Fibroblast of skin of scalp (primary cell): ENCODE measurements around the gene MYBPH.

Experiments used
- DNase-seq: peaks from one replicate; pipeline ENCODE4 v3.0.0-alpha.2; 2013

The MYBPH gene

DNA sequence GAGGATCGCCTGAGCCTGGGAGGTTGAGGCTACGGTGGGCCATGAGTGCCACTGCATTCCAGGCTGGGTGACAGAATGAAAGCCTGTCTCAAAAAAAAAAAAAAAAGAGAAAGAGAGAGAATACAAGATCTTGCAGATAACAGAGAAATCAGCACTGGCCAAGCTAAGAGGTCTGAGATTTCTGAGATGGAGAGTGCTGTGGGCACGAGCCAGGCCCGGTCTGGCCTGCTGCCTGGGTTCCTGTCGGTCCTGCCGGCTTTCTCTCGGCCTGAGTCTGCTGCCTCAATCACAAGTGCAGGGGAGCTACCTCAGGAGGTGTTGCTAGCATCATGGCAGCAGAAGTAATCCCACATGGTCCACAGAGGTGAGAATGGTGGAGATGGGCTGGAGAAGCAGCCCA is 29.1 kb downstream of the MYBPH start:
- DNase-seq, result no peak

DNA sequence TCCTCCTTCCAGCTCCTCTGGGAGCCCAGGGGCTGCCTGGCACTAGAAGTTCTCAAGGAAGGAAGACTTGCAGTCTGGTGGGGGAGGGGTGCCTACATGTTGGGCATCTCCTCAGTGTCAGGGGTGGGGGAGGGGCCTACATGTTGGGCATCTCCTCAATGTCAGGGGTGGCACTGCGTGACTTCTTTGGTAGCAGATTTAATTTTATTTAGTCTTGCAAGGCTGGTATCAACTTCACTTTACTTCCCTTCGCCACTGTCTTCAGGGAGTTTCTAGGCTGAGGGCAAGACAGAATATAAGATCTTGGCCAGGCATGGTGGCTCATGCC is 29.6 kb downstream of the MYBPH start:
- DNase-seq, result no peak

DNA sequence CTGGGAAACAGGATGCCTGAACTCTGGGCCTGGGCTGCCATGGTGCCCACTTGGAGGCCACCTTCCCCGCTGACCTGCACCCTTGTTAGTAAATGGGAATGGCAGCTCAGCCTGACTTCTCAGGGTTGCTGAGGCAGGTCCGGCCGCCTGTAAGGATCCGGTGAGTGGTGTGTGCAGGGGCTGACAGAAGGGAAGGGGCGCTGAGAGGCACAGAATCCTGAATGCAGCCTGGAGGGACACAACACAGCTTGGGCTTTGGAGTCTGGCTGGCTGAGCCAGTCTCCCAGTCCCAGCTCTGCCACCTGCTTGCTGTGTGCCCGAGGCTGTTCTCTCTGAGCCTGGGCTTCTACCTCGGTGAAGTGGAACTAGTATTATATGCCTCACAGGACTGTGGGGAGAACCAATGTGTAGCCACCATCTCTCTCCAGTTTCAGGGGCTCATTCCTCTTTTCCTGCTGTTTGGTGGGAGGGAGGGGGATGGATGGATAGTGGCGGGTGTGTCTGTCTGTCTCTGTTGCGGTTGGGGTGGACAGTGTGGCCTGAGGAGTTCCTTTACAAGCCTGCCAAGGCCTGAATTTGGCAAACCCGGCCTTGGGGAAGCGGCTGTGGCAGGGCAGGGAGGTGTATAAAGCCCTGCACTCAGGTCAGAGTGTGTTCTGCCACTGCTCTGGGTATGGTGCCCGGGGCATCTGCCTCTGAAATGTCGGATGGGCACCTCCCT is 30.1 kb downstream of the MYBPH start:
- DNase-seq, result no peak

DNA sequence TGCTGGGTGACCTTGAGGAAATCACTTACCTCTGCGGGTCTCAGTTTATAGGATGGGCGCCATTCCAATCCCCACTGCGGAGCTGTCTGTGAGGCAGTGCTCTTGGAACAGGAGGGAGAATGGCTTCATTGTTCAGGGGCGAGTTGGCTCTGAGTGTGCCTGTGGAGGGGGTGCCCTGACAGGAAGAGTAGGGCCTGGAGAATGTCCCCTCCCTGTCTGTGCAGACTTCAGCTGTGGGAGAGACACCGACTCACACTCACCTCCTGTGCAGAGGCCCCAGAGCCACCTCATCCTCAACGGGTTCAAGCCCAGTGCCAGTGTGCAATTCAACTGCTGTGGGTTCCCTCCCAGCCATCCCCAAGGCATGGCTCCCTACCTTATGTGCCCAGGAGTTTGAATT is 31.0 kb downstream of the MYBPH start:
- no peak for DNase-seq

DNA sequence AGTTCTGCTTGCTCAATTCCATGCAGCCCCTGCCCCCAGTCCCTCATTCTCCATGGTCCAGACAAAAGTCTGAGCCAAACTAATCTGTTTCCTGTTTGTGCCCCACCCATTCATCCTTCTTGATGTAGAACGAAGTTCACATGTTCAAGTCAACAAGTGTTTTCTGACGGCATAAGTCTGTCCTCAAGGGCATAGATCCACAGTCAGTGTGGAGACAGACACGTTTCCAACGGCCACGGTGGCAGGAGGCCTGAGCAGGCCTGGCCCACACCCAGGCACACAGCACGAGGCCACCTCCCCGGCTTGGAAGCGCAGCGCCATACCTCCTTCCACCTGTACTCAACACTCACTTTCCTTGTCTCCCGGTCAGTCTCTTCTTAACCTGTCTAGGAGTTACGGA is 32.0 kb downstream of the MYBPH start:
- DNase-seq, result no peak

DNA sequence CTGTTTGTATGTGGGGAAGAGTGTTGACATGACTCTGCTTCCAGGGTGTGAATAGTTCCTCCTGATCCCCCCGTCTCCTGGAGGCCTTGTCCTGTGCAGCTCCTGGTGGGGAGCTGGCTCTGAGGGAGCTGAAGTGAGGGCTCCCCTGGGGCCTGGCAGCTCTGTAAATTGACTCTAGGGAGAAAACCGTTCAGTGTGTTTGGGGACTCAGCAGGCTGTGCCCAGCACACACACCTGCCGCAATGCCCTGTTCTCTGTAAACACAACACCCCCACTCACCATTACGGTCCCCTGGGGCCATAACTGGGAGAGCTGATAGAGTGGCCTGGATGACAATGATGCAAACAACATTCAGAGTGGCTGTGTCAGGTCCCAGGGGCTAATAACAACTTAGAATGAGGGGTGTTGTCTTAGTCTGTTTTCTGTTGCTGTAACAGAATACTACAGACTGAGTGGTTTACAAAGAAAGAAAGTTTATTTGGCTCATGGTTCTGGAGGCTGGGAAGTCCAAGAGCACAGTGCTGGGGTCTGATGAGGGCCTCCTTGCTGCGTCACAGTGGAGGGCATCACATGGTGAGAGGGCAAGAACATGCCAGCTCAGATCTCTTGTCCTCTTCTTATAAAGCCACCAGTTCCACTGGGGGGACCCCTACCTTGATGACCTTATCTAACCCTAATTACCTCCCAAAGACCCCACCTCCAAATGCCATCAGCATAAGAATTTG is 32.8 kb downstream of the MYBPH start:
- no peak for DNase-seq

DNA sequence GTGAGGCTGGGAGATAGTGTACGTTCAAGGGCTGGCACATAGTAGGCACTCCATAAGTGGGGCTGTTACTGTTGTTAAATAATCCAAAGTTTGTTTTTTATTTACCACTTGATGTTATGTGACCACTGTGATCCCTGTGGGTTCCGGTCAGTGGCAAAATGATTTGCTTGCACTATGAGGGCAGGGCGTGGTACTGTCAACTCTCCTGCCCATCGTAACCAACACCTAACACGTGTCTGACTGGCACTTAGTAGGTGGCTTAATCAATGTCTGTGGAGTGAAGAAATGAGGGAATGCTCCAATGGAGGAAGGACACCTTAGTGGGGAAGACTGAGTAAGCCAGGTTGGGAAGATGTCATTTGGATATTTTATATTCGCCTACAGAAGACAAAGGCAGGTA is 33.5 kb downstream of the MYBPH start:
- DNase-seq, result no peak

DNA sequence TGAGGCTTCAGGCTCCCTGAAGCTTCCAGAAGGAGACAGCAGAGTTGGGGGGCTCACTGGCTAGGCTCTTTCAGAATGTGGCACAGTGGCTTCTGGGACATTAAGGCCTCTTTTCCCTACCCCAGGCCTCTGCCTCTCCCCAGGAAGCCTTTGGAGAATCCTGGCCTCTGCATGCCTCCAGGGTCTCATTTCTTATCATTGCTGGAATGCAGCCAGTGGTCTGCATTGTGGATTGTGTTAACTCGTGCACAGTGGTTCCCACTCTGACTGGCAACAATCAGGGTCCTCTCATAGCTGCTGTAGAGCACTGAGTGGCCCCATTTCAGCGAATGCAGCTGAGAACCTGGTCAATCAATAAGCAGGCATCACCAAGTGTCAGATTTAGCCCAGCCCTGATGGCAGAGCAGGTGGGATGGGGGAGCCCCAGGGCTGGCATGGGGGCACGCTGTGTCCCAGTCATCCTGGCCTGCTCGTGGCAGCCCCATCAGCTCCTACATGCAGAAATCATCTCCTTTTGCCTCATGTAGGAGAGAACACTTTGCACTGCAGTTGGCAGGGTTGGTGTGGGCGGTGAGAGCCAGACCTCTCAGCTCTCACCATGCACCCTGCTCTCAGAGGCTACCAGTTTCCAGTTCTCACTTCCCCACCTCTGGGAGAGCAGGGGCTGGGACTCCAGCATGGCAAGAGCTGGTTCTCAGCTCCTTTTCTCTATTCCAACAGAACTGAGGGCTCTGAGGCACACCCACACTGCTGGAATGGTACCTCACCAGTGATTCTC is 34.7 kb downstream of the MYBPH start:
- DNase-seq, result no peak

DNA sequence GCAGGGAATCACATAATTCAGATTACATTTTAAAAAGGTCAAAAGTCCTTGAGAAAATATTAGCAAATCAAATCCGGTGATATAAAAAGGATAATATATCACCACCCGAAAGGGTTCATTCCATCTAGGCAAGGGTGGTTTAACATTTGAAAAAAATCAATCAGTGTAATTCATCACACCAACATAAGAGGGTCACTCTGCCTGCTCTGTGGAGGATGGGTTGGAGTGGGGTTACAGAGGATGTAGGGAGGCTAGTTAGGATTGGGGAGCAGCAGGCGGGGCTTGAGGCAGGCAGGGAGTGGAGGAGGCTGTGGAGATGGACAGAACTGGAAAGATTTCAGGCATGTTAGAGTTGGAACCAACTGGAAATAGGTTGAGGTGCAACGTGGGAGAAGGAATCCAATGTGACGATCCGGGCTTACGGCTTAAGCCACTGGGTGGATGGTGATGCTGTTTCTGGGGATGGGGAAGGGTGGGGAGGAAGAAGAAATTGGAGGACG is 35.6 kb downstream of the MYBPH start:
- no peak for DNase-seq

DNA sequence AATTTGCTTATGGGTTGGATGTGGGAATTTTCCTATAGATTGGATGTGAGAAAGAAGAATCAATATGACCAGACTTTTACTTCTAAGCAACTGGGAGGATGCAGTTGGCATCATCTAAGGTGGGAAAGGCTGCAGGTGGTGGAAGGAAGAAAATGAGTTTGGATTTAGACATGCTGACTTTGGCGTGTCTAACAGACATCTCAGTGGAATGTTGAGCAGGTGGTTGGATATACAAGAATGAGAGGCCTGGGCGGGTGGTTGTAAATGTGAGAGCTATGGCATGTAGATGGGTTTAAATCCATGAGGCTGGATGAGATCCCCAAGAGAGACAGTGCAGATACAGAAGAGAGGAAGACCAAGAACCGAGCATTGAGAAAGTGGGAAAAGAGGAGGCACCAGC is 37.6 kb downstream of the MYBPH start:
- no peak for DNase-seq

DNA sequence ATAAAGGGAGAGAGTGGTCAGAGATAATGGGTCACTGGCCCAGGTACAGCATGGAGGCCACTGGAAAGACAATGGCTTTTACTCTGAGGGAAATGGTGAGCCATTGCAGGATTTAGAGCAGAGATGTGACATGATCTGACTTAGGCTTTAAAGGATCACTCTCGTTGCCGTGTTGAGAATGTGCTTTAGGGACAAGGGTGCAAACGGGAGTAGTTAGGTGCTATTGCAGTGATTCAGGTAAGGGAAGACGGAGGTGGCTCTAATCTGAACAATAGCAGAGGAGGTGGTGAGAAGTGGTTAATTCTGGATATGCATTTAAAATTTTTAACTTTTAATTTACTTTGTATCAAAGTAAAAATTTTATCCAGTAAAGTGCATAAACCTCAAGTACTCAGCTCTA is 38.3 kb downstream of the MYBPH start:
- DNase-seq, result no peak

DNA sequence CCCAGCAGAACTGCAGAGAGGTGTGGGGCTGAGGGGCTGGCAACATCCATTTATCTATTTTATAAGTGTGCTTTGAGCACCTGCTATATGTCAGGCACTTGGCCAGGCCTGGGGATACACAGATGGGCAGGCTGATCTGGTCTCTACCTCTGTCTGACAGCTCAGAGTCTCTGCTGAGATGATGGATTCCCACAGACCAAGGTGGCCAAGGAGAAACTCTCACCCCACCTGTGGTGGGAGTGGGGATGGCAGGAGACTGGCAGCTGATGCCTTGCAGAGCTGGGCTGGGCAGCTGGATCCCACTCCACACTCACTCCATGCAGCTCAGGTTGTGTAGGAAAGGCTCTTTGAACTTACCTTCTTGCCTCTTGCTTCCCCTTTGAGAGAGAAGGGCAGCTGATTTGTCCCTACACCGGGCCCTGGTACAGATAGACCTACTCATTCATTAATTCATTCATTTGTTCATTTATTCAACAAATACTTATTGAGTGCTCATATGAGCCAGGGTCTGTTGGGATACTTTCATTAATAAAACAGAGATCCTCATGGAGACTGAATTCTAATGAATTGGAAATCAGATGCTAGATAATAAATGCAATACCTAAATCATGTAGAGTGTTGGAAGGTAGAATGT is 39.1 kb downstream of the MYBPH start:
- no peak for DNase-seq

DNA sequence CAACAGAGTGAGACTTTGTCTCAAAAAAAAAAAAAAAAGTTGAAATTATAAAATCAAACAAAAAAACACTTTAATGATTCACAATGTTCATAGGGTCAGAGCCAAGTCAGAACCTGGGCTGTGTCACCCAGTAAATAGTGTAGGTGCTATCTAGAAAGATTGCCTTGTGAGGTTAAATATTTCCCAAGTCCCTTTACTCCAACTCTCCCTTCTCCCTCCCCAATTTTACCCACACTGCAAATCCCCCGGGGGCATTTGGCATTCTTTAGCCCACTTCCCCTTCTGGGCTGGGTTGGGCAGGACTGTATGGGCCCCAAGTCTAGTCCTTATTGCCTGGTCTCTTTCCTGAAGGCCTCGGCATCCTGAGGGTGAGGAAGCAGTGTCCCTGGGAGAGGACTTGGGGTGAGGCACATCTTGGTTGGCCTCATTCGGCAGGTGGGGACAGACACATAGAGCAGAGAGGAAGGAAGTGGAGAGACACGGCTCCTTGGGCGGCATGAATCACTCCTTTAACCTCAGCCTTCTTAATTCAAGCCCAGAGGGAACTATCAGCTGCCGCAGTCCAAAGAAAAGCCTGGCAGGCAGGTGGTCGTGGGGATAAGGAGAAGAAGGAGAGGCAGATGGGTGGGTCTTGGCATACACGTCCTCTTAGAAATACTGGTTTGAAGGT is 39.9 kb downstream of the MYBPH start:
- DNase-seq, result no peak

DNA sequence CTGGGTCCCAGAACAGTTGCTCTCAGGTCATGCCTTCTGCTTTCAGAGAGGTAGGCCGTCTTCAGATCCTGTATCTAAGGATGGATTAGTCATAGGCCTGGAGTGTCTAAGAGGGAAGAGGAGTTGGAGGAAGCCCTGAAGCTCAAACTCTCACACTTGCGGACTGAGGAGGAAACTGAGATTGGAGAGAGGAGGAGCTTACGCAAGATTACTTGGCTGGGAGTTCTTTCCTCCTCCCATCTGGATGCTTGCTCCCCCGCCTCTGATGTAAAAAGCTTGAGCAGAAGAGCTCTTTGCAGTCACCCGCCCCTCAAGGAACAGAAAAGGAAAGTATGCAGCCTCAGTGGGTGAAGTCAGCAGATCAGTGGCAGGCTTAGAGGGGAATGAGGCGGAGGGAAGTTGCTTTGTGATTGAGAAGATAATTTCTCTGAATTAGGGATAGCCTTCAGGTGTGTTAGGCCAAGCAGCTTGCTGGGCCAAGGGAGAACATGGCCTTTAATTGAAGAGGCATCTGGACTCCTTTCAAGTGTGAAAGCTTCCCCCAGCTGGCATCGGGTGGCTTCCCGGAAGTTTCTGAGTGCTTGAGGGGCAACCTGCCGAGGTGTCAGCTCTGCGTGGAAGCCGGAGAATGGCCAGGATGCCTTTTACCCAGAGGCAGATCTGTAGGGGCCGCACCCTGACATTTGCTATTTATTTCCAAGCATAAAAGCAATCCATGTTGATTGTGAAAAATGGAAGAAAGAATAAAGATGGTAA is 41.5 kb downstream of the MYBPH start:
- DNase-seq, result peak; percentile 9

DNA sequence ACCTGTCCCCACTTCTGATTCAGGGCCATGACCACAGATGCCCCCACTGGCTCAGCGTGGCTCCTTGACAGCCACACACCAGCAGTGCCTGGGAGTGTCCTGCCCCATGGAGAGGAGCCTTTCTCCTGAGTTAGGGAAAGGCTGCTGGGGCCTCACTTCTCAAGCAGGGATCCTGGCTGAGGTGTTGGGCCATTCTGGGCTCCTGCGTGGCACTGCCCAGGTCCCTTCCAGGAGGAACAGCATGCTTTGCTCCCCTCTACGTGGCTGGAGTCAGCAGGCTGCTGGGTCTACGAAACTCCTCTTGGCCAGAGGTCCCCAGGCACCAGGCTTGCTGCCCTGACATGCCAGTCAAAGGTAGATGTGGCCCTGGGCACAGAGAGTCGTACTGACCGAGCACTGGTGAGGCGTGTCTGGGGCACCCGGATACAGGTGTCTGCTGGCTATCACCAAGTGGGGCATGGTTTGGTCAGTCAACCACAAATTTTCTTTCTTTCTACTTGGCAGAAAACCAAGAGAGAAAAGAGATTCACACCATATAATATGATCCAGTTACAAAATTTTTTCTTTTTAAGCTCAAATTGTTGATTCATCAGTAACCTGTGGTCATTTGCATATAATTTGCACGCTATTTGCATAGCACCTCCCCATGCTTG is 44.0 kb downstream of the MYBPH start:
- DNase-seq, result no peak

DNA sequence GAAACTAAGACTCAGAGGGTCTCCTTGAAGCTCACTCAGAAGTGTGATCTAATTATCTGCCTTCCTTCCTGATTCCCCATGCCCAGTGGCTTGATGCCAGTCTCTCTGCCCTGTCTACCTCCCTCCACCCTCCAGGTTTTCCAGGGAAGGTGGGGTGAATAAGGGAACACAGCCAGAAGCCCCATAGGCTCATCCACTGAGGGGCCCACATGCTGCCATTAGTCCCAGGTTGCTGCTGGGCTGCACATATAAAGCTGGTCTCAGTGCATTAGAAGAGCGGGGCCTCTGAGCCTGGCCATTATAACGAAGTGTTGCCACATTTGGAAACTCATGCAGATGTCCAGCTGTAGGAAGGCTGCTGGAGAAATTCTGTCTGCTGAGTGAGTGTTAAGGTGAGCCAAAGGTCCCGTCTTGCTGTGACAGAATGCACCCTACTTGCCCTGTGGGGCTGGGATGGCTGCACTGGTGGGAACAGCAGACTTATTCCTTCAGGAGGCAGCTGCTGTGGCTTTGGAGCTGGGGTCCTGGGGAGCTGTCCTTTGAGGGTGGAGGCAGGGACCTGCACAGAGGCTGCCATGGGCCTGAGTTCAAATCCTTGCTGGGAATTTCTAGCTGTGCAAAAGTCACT is 45.2 kb downstream of the MYBPH start:
- DNase-seq, result no peak

DNA sequence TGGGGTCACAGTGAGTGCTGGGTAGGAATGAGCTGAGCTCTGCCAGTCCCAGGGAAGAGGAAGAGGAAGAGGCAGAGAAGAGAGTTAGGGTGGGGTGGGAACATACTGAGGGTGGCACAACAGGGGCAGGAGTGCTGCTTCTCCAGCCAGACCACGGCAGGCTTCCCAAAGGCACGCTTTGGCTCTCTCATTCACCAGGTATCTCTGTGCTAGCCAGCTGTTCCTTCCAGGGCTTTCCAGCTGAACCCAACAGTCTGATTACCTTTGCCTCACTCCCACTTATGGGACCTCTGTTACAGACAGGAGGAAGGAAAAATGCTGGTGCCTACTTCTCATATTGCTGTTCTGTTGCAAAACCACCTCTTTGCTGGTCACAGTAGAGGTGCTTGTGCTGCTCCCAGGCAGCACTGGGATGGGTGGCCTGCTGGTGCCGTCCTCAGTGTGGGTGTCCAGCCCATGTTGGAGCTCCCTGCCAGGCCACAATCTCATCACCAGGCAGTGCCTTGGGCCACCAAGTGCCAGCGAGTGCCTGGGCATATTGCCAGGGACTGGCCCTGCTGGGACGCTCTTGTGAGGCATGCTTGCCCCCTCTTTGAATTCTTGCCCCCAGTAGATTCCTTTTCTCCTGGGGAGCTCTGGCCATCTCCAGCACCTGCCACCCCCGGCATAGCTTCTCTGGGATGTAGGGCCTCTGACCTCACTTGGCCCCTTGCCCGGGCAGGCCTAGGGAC is 46.0 kb downstream of the MYBPH start:
- DNase-seq, result no peak

DNA sequence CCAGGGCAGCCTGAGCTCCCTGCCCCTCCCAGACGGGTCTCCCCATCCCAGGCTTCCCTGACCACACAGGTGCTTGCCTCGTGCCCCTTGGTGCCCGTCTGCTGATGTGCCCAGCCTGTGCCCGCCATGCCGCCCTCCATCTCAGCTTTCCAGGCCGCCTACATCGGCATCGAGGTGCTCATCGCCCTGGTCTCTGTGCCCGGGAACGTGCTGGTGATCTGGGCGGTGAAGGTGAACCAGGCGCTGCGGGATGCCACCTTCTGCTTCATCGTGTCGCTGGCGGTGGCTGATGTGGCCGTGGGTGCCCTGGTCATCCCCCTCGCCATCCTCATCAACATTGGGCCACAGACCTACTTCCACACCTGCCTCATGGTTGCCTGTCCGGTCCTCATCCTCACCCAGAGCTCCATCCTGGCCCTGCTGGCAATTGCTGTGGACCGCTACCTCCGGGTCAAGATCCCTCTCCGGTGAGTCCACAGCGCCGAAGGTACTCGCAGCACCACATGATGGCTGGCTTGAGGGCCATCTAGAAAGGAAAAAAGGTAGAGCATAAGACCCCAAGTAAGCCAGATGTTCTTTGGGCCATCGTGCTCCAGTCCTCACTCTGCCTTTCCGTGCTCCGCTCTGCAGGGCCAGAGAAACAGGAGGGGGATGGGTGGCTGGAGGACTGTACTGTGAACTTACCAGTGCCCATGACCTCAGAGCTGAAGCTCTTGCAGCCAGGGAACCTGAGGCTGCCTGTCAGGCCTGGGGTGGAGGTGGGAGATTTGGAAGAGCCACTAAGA is 46.7 kb downstream of the MYBPH start:
- DNase-seq, result no peak

DNA sequence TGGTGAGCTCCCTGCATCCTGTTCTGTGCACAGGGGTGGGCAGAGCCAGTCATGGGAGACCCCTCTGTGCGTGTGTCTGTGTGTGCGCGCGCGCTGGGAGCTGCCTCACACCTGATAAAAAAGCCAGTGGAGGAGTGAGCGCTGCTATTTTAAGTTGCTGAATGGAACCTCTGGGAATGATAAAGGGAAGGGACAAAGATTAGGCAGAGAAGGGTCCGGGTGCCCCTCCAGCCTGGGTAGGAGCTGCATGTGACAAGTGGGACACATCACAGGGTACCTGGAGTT is 47.3 kb downstream of the MYBPH start:
- no peak for DNase-seq
